GM18502 (cell line): ENCODE data around the gene GMCL2.

Experiments used
- ATAC-seq: cut with Tn5 transposase; IDR thresholded peaks from one replicate; pipeline ENCODE4 v1.9.1; 2021; ENCODE audit warnings: mild to moderate bottlenecking; ENCODE audit not compliant: unreplicated experiment, poor library complexity

Gene GMCL2

DNA sequence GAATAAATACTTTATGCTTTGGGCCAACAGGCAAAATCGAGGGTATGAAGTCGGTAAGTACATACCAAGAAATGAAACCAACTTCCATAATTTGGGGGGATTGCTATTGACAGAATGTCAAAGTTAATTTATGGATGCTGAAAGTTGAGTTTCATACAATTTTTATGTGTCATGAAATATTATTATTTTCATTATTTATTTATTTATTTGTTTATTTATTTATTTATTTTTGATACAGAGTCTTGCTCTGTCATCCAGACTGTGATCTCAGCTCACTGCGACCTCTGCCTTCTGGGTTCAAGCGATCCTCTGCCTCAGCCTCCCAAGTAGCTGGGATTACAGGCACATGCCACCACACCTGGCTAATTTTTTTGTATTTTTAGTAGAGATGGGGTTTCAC lies 4.5 kb upstream of the GMCL2 start:
- ATAC-seq, result no peak

DNA sequence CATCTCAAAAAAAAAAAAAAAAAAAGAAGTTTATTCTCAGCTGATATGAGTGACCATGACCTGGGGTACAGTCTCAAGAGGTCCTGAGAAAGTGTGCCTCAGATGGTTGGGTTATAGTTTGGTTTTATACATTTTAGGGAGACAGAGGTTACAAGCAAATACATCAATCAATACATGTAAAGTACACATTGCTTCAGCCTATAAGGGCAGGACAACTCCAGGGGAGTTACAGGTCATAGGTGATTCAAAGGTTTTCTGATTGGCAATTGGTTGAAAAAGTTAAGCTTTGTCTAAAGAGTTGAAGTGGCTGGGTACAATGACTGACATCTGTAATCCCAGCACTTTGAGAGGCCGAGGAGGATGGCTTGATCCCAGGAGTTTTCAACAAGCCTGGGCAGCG lies 2.3 kb upstream of the GMCL2 start:
- ATAC-seq, result no peak

DNA sequence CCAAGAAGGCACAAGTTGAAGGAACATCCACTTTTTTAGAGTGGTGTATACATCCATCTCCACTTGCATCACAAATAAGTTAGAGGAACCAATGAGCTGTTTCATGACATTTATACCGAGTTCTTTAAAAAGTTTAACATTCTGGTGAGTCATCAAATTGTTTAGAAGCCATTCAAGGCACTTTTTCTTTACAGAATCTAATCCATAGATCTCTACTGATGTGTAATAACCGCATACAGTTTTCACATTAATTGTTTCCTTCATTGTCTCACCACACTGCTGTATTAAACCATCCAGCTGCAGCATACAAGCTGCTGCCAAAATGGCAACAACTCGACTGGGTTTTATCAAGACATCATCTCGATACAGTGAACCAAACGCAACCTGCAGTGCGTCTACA lies 744 bp downstream of the GMCL2 start:
- no peak for ATAC-seq

DNA sequence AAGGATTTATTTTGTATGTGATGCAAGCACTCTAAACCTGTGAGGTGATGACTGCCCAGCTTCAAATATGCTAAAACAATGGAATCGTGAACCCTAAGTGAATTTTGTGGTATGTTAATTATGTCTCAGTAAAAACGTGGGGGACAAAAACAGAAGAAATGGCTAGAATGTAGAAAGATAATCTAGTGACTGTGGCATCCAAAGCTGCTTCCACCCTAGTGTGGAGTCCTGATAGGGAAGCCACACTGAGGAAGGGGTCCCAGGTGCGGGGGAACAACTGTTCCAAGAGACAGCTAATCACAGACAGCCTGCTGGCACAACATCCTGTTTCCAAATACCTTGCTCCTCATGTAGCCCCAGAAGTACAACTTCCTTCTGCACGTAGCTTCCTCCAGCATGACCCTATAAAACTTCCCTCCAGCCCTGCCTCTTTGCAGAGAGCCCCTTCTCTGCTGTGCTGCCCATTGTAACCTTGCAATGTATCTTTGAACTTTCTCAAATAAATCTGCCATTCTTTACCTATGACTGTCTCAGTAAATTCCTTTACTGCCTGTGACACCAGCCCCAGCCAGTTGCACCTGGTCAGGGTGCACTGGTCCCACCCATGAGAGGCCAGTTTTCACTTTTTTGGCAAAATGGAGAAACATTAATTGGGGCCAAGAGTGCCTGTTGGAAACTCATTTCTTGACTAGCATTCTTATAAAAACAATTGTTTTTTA lies 4.9 kb downstream of the GMCL2 start:
- ATAC-seq, result no peak

DNA sequence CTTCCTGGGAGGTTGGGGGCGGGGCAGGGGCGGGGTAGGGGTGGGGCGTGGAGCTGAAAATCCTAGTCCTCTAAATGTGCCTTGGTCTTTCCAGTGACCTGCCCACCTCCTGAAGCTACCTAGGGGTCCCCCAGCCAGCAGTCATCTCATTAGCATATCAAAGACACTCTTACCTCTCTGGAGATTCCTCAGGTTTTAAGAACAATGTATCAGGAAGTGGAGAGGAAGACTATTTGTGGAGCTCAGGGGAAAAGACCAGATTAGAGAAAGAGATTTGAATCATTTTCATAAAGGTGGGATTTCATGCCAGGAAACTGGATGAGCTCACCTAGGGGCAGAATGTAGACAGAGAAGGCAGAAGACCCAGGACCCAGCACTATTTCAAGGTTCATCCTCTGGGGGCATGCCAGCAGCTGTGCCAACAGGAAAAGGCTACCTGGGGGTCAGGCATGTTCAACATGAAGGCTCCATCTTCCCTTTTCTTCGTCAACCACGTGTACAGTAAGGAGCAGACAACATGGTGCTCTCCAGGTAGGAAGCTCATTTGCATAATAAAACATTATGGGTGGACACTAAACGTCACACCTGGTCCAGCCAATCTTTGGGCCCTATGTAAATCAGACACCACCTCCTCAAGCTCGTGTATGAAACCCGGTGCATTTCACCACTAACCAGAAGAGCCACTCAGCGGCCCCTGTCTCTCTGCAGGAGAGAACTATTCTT lies 6.9 kb downstream of the GMCL2 start:
- ATAC-seq, result no peak

DNA sequence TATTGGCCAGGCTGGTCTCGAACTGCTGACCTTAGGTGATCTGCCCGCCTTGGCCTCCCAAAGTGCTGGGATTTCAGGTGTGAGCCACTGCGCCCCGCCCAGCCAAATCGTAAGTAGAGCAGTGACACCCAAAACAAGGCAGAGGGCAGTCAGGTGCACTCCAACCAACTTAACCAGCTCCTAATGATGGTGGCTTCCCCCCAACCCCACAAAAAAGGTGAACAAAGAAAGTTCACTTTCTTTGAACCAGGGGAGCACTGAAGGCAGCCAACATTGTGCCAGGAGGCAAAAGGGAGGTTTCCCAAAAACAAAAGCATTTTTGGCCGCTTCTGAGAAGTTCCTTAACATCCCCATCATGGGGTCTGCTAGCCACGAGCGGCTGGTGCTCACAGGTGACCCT lies 9.6 kb downstream of the GMCL2 start:
- no peak for ATAC-seq

DNA sequence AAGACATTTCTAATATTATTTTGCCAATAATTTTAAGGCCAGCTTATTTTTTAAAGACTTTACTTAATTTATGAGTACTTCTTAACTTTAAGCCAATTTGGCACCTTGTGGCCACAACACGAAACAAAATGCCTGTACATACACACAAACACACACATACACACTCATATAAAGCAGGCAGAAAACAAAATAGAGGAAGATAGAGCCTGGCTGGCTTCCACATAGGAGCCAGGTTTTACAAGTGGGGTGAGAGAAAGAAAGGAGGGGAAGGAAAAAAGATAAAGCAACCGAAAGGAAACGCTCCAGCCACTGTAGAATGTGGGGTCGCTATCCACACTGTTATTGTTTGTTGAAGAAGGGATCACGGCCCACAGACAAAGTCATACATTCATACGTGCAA lies 10.4 kb downstream of the GMCL2 start:
- no peak for ATAC-seq

DNA sequence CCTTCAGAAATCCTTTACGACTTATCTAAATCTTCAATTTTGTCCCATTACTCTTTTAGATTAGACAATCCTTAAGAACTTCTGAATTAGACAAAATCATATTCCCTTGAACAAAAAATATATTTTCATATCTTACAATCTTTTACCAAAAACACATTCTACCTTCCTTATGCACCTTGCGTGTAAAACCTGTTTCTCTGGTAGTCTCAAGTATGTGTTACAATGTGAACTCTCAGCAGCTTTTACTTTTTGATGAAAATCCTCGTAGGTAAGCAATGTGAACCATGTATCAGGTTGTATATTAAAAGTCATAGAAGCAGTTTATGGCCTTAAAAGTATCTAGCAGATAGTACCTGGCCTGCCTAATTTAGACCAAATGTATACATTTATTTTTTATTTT lies 12.7 kb downstream of the GMCL2 start:
- no peak for ATAC-seq

DNA sequence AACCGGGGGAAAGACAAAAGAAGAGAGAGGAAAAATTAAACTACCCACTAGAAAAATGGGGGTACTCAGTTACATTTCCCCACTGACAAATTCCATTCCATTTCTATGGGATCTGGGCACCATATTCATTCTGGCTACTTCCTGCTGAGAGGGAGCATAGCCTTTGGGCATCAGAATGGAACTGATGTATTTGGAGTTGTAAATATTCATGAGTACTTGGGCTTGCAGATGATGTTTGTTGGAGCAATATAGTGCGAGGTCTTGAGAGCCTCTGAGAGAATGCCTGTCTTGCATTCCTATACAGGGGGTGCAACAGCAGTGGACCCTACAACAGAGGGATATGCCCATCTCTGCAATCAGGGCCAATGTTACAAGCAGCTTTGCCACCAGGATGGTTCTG lies 16.7 kb downstream of the GMCL2 start:
- ATAC-seq, result no peak

DNA sequence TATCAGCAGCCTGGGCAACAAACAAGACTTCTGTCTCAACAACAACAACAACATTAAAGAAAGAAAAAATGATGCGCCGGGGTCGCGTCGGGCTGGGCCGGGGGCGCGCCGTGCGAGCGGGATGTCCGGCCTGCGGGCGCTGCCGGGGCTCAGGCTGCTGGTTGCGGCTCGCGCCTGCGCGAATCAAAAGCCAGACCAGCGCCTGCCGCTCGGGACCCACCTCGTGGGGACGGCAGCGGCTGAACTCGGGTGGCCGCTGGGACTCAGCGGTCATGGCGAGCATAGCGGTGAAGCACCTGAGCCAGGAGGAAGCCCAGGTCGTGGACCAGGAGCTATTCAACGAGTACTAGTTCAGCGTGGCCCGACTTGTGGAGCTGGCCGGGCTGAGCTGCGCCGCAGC lies 21.6 kb downstream of the GMCL2 start:
- no peak for ATAC-seq

DNA sequence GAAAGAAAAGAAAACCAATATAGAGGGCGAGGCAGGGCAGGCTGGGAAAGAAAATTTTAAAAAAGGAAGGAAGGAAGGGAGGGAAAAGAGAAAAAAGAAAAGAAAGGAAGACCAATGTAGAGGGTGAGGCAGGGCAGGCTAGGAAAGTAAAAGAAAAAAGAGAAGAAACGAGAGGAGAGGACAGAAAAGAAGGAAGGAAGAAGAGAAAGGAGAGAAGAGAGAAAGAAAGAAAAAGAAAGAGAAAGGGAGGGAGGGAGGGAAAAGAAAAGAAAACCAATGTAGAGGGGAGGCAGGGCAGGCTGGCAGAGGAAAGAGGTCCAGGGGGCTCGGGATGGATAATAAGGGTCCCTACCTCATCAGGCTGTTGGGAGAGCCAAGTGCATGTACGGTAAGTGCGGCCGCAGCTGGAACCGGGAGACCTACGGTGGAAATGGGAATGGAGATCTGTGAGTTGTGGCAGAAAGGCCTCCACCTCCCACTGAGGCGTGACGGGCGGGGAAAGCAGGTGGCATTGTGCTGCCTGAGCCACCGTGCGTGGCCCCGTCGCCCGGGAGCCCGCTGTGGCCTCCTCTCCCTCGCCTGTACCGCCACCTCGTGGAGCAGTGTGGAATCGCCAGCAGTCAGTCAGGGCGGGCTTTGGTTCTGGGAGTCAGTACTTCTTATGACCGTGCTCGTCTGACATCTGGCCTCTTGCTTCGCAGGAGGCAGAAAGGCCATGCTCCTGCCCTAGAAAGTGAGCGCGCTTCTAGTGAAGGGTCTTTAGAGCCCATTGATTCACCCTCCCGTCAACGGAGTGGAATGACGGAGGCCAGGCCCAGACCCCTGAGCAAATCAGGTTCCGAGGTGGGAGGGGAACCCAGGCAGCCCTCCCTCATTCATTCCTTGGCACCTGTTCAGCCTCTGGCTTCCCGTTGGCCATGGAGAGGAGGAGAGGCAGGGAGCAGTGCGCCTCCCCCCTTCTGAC lies 23.1 kb downstream of the GMCL2 start:
- peak; percentile 91 for ATAC-seq

DNA sequence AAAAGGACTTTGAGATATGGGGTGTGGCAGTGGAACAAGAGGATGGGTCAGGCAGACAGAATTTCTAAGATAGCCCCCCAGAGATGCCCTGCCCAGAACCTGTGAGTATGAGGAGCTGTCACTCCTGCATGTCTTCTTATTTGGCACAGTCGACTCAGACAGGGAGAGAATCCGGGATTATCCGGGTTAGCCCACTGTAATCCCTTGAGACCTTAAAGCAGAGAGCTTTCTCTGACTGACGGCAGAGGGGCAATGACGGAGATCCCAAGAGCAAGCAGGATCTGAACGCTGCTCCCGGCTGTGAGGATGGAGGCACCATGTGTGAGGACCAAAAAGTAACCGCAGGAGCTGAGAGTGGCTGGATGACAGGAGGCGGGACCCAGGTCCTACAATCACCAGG lies 24.7 kb downstream of the GMCL2 start:
- ATAC-seq, result no peak

DNA sequence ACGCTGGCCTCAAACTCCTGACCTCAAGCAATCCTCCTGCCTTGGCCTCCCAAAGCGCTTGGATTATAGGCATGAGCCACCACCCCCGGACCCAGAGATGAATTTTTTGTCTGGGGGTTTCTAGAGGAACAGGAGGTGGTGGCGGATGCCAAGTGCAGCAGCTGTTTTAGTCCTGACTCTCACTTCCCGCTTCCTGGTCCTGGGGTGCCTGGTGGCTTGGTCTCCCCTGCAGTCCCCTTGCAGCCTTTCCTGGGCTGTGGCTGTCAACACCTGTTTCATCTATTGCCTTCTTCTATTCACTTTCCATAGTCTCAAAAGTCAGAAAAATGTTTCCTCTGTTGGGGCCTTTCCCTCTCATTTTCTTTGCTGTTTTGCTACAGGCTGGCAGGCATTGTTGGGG lies 27.0 kb downstream of the GMCL2 start:
- ATAC-seq, result no peak

DNA sequence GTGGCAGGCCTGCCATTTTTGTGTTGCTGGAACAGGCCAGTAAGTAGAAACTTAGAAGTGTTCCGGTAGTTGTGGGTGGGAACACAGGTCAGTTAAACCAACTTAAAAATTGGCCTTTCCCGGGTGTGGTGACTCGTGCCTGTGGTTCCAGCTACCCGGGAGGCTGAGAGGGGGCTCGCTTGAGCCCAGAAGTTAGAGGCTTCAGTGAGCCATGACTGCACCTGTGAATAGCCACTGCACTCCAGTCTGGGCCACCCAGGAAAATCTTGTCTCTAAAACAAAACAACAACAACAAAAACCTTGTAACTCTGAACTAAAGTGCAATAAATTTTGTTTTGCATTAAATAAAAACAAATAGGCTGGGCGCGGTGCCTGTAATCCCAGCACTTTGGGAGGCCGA lies 32.1 kb downstream of the GMCL2 start:
- ATAC-seq, result no peak

DNA sequence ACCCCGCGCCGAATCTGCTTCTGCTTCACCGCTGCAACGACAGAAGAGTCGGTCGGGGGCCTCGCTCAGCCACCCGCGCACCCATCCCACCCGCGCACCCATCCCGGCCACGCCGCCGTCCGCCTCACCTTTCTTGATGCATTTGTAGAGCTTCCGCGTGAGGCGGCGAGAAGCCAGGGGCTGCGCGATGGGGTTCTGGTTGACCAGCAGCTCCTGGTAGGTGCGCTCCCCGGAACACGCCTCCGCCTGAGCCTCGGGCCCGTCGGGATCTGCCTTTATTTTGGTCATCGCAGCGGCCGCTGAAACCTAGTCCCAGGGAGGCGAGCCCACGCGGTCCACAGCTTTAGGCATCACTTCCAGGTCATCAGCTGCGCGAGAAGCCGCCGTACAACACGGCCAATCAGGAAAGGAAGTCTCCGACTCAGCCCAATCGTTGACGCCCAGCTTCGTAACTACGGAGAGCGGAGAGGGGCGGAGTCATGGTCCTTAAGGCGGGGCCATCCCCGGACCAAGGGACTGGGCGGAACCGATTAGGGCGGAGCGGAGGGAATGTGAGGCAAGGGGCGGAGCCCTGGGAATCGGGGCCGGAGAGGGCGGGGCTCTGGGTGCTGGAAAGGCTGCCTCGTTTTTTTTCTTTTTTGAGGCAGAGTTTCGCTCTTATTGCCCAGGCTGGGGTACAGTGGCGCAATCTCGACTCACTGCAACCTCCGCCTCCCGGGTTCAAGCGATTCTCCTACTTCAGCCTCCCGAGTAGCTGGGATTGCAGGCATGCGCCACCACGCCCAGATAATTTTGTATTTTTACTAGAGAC lies 33.4 kb downstream of the GMCL2 start, which contains the start of gene NHP2:
Gene NHP2, minus strand, starts transcription at position 356 of the 811 bp plus-strand sequence. Its CDS starts 68 bp downstream, at position 288.
- peak; percentile 98 for ATAC-seq

DNA sequence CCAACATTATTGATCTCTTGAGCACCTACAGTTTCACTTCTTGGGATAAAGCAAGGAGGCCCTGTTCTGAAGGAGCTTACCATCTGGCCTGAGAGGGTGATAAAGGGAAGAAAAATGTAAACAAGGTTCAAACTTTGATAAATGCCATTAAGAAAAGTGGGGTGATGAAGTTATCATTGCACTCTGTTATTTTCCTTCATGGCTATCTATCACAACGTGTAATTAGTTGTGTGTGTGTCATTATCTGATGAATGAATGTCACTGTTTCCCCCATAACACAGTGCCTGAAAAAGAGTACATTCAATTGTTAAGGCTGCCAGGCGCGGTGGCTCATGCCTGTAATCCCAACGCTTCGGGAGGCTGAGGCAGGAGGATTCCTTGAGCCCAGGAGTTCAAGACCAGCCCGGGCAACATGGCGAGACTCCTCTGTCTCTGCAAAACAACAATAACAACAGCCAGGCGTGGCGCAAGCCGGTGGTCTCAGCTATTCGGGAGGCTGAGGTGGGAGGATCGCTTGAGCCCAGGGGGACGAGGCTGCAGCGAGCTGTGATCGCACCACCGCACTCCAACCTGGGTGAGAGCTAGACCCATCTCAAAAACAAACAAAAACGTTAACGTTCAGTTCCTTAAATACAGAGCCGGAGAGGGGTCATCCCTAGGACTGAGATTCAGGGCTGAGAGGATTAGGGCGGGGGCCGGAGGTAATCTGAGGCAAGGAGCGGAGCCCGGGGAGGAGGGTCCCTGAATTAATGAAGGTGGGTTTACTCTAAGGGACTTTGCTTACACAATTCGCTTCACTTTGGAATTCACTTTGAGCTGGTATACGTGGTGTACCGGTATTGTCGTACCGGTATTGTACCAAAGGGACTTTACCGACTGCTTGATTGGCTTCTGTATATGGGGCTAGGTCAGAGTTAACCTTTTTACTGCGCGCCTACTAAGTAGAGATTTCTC lies 34.4 kb downstream of the GMCL2 start:
- no peak for ATAC-seq

DNA sequence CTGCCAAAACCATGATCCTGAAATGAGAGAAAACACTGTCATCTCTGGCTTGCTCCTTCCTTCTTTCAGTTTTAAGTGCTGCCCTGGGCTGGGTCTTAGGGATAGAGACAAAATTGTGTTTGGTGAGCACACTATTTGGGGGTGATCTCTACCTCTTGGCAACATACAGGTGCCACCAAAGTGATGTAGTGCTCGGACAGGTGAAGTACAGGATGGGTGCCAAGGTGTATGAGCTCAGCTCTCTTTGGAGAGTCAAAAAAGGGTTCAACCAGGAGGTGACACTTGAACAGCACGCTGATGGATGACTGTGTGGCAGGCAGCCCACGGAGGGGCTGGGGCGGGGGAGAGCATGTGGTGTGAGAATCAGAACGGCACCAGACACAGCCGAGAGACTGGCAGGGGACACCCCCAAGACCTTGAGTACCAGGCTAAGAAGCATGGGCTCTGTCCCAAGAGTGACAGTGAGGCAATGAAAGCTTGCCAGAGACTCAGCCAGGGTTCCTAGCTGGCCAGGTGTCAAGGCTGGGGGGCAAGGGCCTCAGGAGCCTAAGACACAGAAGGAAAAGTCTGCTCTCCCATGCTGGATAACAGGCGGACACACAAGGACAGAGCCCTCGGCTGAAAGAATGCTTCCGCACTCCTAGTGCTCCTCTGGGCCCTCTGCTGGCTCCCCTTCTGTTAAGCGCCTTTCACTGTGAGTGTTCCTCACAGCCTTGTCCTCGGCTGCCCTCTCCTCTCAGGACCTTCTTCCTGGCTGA lies 36.0 kb downstream of the GMCL2 start:
- ATAC-seq, result no peak

DNA sequence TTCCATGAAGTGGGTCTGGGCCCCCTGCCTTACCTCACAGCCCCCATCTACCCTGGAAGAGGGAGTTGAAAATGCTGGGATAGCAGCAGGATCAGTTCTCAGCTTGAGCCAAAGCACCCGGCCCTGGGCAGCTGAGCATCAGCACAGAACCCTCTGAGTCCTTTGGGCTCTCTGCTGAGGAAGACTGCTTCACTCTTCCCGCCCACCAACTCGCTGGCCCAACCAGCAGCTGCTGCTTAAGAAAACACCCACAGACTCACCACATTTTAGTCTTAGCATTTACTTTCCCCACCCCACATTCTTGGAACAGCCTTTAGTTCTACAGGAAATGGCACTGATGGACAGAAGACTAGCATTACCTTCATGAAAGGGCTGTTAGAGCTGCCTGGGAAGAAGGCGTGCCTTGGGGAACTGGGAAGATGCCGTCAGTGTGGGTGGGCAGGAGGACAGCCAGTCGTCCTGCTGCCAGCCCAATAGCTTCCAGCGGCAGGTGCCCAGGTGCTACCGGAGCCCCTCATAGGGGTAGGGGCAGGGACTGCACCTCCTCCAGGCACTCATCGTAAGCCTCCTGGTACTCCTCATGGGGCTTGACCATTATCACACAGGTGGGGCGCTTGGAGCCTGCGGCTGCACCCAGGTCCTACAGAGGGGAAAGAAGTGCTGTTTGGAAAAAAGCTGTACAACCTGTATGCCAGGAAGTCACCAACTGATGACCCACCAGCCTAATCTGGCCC lies 37.8 kb downstream of the GMCL2 start:
- no peak for ATAC-seq
